Activated CD4-positive, alpha-beta T cell treated with anti-CD3 and anti-CD28 coated beads for 4 hours (primary cell): Measurements from ENCODE around the gene RFC2.
"Not testable (repeated sequence)": the region's sequence is repeated elsewhere in the genome, so short reads cannot be mapped to it uniquely, and the experiment has no call there.

Experiments
- DNase-seq, 2 donors: peaks; one replicate each; pipeline ENCODE4 v3.0.0-alpha.2; 2020

RFC2 gene

GRCh38 chr7:74246497-74246896, 7.7 kb downstream of the RFC2 start:
- DNase-seq = no peak

DNA sequence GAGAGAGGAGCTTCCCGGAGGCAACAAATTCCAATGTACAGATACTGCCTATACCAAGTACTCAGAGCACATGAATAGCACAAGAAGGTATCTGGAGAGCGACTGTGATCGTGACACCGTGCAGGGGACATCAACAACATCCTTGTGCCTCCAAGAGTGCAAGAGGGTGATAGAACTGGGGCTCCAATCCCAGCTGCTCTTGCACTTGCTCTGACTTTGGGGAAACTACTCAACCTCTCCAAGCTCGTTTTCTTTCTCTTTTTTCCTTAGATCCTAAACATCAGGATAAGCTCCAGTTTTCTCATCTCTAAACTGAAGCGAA, 12.1 kb downstream of the RFC2 start:
- DNase-seq = no peak

- DNase-seq = no peak
Measured at GRCh38 chr7:74240482-74240881, 13.7 kb downstream of the RFC2 start.

DNA sequence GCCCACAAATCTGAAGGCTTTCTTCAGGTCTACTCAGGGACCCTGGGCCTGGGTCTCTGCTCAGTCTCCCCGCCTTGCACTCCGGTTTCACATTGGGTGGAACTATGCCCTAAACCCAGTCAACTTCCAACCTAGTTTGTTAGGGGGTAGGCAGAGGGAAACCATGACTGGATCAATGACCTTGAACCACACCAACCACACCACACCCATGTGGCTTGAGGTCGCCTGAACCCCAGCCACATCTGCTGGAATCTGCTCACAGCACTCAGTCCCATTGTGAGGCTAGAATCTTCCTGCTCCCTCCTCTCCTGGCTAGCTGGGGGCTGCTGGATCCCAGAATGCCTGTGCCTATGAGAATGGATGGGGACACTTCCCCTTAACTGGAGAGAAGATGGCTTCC, 17.9 kb downstream of the RFC2 start:
- no peak for DNase-seq

DNA sequence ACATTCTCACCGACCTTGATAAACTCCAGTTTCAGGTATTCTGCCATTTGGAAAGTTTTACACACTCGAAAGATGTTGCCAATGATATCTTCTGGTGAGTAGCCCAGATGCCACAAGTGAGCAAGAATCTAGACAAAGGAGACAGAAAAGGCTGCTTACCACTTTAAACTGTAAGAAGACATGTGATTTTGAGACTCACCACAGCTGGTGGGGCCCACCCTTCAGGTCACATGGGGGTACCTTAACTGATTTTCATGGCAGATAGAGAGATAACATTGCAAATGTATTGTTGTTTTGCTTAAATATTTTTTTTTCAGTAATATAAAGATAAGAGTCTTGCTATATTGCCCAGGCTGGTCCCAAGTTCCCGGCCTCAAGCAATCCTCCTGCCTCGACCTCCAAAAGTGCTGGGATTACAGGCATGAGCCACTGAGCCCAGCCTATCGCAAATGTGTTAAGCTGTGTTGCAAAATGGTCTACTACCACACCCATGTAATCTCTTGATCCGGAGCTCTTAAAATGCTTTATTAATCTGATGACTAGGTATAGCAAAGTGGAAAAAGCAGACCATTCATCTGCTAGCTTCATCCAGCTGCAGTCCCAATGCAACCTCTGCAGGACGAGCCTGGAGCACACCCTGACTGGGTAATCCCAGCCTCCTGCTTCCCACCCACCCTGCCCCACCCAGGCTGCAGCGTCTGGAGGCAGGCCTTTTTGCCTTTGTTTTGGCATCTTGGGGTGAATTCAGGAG, 18.5 kb downstream of the RFC2 start:
- no peak for DNase-seq

- no peak for DNase-seq
Measured at GRCh38 chr7:74233655-74234285, 20.4 kb downstream of the RFC2 start.

- no peak for DNase-seq
Measured at GRCh38 chr7:74231232-74231590, 23.0 kb downstream of the RFC2 start.

GRCh38 chr7:74230446-74231231, 23.6 kb downstream of the RFC2 start:
- no peak for DNase-seq

DNA sequence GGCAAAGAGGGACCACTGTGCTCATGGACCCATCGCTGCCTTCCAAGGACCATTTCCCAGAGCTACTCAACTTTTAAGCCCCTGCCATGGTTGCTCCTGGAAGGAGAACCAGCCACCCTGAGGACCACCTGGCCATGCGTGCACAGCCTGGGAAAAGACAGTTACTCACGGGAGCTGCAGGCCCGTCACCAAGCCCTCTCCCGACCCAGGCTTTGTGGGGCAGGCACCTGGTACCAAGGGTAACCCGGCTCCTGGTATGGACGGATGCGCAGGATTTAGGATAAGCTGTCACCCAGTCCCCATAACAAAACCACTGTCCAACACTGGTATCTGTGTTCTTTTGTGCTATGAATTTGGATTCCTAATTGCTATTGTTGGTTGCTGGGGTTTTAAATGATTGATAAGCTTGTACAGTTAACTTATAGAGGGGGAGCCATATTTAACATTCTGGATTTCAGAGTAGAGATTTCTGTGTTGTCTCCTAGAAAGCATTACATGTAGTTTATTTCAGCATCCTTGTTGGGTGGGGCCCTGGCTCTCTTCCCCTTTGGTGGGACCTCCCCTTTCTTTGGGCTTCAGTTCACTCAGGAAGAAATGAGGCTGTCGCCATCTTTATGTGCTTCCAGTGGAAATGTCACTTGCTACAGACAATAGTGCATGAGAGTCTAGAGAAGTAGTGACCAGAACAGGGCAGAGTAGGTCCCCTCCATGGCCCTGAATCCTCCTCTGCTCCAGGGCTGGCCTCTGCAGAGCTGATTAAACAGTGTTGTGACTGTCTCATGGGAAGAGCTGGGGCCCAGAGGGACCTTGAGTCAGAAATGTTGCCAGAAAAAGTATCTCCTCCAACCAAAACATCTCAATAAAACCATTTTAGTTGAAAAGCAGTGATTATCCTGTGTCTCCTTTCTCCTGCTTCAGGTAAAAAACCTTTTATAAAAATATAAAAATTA, 25.0 kb downstream of the RFC2 start:
- DNase-seq = no peak

GRCh38 chr7:74226633-74227032, 27.6 kb downstream of the RFC2 start:
- DNase-seq = no peak

- no peak for DNase-seq
Measured at GRCh38 chr7:74225400-74225799, 28.8 kb downstream of the RFC2 start.

DNA sequence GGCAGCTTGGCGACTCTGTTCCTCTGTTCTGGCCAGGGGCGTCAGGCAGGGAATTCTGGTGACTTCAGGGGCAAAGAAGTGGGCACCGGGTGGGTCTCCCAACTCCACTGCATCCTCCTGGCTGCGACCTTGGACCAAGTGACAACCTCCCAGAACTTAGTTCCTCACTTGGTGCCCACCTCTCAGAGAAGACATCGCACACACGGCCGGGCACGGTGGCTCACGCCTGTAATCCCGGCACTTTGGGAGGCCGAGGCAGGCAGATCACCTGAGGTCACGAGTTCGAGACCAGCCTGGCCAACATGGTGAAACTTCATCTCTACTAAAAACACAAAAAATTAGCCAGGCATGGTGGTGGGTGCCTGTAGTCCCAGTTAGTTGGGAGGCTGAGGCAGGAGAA, 29.3 kb downstream of the RFC2 start:
- DNase-seq = not testable (repeated sequence)

DNA sequence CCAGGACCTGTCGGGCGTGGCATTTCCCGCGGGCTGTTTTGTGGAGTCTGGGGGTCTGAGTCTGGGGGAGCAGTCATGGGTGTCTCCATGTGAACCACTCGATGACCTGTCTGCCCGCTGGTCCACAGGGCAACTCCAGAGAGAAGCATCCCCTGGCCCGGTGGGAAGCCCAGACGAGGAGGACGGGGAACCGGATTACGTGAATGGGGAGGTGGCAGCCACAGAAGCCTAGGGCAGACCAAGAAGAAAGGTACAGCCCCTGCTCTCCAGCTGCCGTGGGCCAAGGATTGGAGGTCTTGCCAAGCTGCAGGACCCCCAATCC, 29.7 kb downstream of the RFC2 start:
- no peak for DNase-seq

DNA sequence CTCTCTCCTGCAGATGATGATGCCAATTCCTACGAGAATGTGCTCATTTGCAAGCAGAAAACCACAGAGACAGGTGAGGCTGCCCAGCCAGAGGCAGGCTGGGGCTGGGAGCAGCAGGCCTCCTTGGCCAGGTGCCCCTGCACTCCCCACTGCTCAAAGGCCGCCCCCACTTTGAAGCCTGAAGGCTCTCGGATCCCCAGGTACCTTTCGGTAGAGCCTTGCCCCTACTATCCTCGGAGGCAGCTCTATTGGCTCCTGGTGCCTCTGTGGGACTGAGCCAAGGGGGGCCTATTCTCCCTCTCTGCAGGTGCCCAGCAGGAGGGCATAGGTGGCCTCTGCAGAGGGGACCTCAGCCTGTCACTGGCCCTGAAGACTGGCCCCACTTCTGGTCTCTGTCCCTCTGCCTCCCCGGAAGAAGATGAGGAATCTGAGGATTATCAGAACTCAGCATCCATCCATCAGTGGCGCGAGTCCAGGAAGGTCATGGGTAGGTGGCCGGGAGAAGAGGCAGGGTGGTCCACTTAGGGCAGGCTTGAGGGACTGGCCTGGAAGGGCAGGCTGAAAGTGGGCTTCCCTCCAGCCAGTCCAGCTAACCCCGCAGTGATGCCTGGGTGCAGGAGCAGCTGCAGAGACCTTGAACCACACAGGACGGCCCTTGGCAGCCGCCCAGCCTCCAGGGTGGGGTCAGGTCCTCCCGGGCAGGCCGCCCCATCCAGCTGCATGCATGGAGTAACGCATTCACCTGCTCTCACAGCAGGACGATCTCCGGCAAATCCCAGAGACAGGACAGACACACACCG, 30.3 kb downstream of the RFC2 start:
- DNase-seq = no peak

DNA sequence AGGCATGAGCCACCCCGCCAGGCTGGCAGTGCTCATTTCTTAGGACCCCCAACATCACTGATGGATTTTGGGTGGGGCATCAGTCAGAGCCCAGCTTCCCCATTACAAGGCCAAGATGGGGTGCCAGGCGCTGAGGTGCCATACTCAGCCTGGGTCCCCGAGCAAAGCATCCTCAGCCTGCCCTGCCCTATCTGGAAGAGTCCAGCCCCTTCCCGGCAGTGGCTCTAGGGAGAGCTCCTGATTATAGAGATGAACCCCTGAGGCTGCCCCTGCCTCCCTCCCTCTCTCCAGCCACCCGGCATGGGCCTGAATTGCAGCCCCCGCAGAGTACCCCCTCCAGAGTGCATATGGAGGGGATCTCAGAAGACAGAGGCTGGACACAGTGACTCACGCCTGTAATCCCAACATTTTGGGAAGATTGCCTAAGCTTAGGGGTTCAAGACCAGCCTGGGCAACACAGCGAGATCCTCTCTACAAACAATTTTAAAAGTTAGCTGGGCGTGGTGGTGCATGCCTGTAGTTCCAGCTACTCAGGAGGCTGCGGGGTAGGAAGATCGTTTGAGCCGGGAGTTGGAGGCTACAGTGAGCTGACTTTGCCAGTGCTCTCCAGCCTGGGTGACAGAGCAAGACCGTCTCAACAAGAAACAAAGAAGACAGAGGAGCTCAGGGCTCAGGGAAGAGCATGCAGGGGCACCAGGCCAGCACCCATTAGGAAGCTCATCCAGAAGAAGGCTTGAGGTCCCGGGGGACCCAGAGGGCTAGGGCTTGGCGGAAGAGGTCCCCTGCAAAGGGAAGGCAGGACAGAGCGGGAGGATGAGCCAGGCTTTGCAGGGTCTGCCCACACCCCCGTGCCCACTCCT, 31.1 kb downstream of the RFC2 start:
- no peak for DNase-seq

DNA sequence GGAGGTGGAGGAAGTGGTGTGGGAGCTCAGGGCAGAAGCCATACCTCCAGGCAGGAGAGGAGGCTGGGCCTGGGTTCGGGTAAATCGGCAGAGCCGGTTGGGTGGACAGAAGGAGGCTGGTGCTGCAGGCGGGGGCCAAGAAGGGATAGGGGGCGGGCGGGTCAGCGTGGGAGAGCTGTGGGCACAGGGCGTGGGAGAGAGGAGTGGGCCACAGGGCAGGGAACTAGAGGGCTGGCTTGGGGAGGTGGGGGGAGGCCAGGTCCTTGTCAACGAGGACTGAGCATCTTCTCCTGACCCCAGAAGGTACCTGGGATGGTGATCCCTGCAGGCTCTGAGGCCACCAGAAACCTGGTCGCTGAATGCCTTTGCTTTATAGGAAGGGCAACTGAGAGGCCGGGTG, 32.5 kb downstream of the RFC2 start:
- DNase-seq = no peak

DNA sequence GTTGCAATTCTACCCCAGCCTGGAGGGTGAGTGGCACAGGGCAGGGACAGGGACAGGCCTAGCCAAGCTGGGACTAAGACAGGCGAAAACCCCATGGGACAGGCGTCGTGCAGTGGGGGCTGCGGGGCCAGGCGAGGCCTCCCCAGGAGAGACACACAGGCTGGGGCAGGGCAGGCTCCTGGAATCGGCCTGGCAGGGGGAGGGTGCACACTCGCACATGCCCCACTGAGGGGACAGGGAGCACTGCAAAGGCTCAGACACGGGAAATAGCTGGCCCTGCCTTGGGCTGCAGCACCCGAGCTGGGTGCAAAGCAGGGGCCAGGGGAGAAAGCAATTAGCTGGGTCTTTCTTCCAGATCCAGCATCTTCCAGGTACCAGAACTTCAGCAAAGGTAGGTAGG, 34.0 kb downstream of the RFC2 start:
- no peak for DNase-seq

DNA sequence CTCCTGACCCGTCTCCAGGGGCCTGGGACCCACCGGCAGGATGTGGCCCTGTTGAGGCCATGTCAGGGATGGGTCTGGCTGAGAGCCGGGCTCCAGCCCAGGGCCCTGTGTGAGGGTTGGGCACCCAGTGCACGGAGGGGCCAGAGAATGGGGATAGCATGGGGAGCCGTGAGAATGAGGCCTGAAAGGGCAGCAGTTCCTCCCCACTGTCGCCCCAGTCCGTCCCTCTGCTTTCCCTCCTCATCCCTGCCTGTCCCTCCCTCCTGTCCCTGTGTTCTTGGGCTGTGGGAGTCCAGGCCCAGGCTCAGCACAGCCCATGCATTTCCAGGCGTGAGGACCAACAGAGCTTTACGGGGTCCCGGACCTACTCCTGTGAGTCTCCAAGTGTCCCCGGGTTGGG, 34.8 kb downstream of the RFC2 start:
- no peak for DNase-seq

DNA sequence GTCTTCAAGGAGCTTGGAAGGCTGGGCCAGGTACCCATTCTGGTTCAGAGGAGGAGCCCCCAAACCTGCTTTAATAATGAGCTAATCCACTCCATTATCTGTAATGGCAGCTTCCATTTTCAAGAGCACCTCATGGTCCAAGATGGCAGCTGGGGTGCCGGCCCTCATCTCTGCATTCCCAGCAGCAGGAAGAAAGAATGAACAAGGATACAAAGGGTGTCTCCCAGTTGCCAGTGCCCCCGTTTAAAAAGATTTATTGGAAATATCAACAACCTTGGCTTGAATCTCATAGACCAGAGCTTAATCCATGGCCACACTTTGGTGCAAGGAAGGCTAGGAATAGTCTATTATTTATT, 35.9 kb downstream of the RFC2 start:
- DNase-seq = no peak

DNA sequence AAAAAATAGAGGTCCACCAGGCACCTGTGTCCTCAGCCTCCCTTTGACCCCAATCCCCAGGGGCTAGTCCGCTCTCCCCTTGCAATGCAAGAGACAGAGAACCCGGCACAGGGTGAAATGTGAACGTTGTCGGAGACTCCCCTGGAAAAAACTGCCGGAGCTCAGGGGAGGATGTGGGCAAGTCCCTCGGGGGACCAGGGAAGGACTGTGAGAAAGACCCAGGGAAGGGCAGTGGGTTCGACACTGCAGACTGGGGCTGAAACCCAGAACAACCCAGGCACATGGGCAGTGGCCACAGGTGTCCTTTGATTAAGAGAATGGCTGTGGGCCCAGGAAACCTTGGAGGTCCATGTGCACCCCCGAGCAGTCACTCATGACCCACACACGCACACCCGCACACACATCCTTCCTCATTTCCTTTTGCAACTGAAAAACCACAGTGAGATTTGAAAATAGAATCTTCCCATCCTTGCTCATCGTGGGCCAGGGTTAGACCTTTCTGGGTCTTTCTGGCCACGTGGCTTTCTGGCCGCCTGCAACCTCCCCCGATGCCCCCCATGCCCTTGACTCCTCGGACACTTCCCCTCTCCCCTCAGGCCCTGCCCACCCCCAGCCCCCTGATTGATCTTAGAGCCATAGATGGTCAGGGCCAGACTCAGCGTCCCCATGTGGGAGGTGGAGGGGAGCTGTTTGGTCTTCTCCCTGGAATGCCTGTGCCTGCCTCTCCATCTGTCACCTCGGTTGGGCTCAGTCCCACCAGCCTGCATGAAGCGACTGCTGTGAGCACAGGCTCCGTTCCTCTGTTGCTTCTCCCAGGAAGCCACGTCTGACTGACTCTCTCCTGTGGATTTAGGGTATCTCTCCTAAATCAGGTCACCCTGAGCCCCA, 36.5 kb downstream of the RFC2 start:
- no peak for DNase-seq

GRCh38 chr7:74216361-74216761, 37.8 kb downstream of the RFC2 start:
- DNase-seq = no peak
